Right cardiac atrium (tissue), 5 donors: ENCODE results near the gene PDZRN3. TPM values are rescaled to one million over a fixed set of nuclear protein-coding genes. Genes with fewer than 3 reads are reported as not detected.

Source experiments
- ATAC-seq, 2 donors: fragments of 200-7000 bp; cut with Tn5 transposase; one replicate each; pipeline versions ENCODE4 v1.8.0 to v1.9.1; 2020; ENCODE audit warnings: moderate library complexity in 2 of 2, mild to moderate bottlenecking in 1 of 2
- DNase-seq, 3 donors: peaks; one replicate each; pipeline ENCODE4 v3.0.0-alpha.2; 2020
- H3K27ac ChIP-seq: one replicate; pipeline ENCODE4 v1.5.1; 2013; ENCODE audit warnings: mild to moderate bottlenecking, low read length, control low read depth, moderate library complexity
- H3K27me3 ChIP-seq: one replicate; pipeline ENCODE4 v1.6.1; 2013; ENCODE audit not compliant: control insufficient read depth, insufficient read depth
- H3K4me1 ChIP-seq: one replicate; pipeline ENCODE4 v1.6.1; 2013; ENCODE audit warnings: low read length; ENCODE audit not compliant: control insufficient read depth, insufficient read depth
- H3K4me3 ChIP-seq: one replicate; pipeline ENCODE4 v1.5.1; 2013; ENCODE audit warnings: low read length, control low read depth
- H3K9me3 ChIP-seq: one replicate; pipeline ENCODE4 v1.6.1; 2013; ENCODE audit warnings: low read length; ENCODE audit not compliant: control insufficient read depth
- WGBS: extraction: QIAGEN DNeasy Blood & Tissue Kit; methylation state at CpG from one replicate; pipeline ENCODE4 v1.1.7; 2013; 5-methylcytosine and 5-hydroxymethylcytosine counted together
- intact Hi-C, 4 donors: fragments of 100-400 bp; cut with DNase I; formaldehyde crosslinking; loops; one replicate each; pipeline versions ENCODE4 v1.11.0 to v1.14.0; 2022 to 2023
- polyA plus RNA-seq: library from polyadenylated mRNA; stranded (reverse); fragments of 200-250 nt; gene quantifications from one replicate; pipeline ENCODE4 v1.2.3, GENCODE V29; 2013
- total RNA-seq, 4 donors: library from RNA; stranded (reverse); fragmentation: NEBNext Ultra II Directional; extraction: Animal tissue kit (Norgen Biotek cat#: 25700); gene quantifications; one replicate each; pipeline ENCODE4 v1.2.1, GENCODE V29; 2021
- donor health status: healthy with polysubstance abuse.
- donor health status: DM: no; HTN: yes; CAD: no.
- donor health status: DM: no; HTN: no; CAD: no.
- donor health status: DM: no; HTN: yes; CAD: no; lungs with severe emphysema.
- donor health status: DM: yes; HTN: yes; CAD: no.

PDZRN3 gene
- total and polyA plus RNA-seq, 5 donors, result 49.8 to 96.5 (median 70.1) TPM

- Histone ChIP-seq H3K4me3 (no peak overlapping the region), H3K9me3 (no peaks in the 10 kb centered on the region), H3K4me1 (no peaks in the 10 kb centered on the region), H3K27ac (no peak overlapping the region), H3K27me3 (no peaks in the 10 kb centered on the region)
- peak; percentile 23 to 46 for ATAC-seq
- 64% methylated on average over 10 of the region's 10 CpGs for WGBS
- intact Hi-C loops, result no loop called here
- no peak for DNase-seq
Observed at GRCh38 chr3:73389117-73389813, 235.5 kb downstream of the PDZRN3 start.

- Histone ChIP-seq H3K27ac (no peak overlapping the region), H3K4me3 (no peak overlapping the region), H3K9me3 (no peaks in the 10 kb centered on the region), H3K27me3 (no peaks in the 10 kb centered on the region), H3K4me1 (no peaks in the 10 kb centered on the region)
- intact Hi-C loops, result no loop called here
- WGBS, result 70% methylated on average over 4 of the region's 4 CpGs
- DNase-seq (no peak), ATAC-seq (no peak)
Observed at GRCh38 chr3:73385568-73385967, 239.2 kb downstream of the PDZRN3 start.

DNA sequence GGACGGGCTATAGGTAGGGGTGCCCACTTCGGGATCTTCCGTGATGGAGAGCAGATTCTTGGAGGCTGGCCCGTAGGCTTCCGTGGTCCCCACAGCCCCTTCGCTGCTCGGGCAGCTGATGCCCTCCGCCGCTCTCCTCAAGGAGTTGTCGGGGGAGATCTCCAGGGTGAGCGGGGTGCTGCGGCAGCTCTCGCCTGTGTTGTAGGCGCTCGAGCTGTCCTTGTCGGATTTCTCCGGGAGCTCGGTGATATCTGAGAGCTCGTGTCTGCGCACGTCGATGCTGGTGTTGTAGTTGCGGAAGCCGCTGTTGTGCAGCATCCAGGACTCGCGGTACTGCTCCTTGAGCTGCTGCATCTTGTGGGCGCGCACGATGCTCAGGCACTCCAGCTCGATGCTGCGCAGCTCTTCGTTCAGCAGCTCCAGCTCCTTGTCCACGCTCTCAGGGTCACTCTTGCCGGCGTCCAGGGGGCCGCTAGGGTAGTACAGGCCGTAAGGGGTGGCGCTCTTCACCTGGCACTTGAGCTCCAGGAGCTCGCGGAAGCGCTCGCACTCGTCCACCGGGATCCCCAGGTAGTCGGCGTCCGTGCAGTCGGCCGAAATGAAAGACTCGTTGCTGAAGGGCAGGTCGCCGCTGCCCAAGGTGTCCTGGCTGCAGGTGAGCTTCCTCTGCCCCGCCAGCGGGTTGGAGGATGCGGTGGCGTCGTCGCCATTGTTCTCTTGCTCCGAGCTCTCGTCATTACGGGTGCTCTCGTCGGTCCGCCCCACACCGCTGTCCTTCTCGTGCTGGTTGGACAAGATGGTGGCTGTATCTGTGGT lies 240.4 kb downstream of the PDZRN3 start:
- Histone ChIP-seq H3K27ac (no peak overlapping the region), H3K9me3 (no peaks in the 10 kb centered on the region), H3K27me3 (no peaks in the 10 kb centered on the region), H3K4me3 (no peak overlapping the region), H3K4me1 (no peaks in the 10 kb centered on the region)
- ATAC-seq, result peak in 1 of 2 donors; percentile 14
- DNase-seq, result peak in 2 of 3 donors; percentile 37 to 51
- intact Hi-C loops, result no loop called here
- 91% methylated on average over 66 of the region's 66 CpGs for WGBS

- Histone ChIP-seq H3K27me3 (no peaks in the 10 kb centered on the region), H3K27ac (no peak overlapping the region), H3K9me3 (no peaks in the 10 kb centered on the region), H3K4me3 (no peak overlapping the region), H3K4me1 (no peaks in the 10 kb centered on the region)
- DNase-seq (peak in 1 of 3 donors; percentile 46), ATAC-seq (no peak)
- intact Hi-C loops, result no loop called here
- 88% methylated on average over 47 of the region's 47 CpGs for WGBS
Observed at GRCh38 chr3:73383470-73384049, 241.2 kb downstream of the PDZRN3 start.

- Histone ChIP-seq H3K4me1 (peaks cover 2% of the 10 kb centered on the region), H3K4me3 (no peak overlapping the region), H3K27me3 (no peaks in the 10 kb centered on the region), H3K9me3 (no peaks in the 10 kb centered on the region), H3K27ac (no peak overlapping the region)
- DNase-seq (no peak), ATAC-seq (no peak)
- intact Hi-C loops, result no loop called here
- 81% methylated on average over 2 of the region's 2 CpGs for WGBS
Observed at GRCh38 chr3:73381551-73381950, 243.2 kb downstream of the PDZRN3 start.

DNA sequence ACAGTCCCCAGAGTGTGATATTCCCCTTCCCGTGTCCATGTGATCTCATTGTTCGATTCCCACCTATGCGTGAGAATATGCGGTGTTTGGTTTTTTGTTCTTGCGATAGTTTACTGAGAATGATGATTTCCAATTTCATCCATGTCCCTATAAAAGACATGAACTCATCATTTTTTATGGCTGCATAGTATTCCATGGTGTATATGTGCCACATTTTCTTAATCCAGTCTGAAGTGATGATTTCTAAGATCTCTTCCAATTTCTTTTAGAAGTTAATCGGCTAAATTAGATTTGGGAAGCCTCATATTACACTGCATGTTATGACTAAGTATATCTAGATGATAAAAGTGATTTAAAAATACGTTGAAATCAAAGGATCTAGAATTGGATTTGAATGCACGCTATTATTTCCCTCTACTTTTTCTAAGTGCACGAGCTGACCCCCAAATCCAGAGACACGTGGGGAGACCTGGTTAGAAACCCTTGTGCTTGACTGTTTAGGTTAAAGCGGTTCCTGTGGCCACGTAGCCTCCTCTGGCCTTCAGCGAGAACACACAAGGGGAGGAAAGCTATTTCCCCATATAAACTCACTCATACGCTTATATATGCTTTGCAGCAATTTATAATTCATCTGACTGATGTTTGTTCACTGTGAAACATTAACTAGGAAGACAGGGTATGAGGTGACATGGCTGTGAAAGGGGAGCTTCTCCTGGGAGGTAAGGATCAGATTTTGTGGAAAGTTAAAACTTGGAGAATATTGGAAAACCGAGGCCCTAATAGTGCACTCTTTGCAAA lies 243.8 kb downstream of the PDZRN3 start:
- H3K27me3 ChIP-seq, result no peaks in the 10 kb centered on the region
- 85% methylated on average over 15 of the region's 15 CpGs for WGBS
- no peaks in the 10 kb centered on the region for H3K9me3 ChIP-seq
- intact Hi-C loops, result no loop called here
- no peak overlapping the region for H3K27ac ChIP-seq
- ATAC-seq, result no peak
- no peak overlapping the region for H3K4me3 ChIP-seq
- peaks cover 2% of the 10 kb centered on the region for H3K4me1 ChIP-seq
- DNase-seq, result no peak

DNA sequence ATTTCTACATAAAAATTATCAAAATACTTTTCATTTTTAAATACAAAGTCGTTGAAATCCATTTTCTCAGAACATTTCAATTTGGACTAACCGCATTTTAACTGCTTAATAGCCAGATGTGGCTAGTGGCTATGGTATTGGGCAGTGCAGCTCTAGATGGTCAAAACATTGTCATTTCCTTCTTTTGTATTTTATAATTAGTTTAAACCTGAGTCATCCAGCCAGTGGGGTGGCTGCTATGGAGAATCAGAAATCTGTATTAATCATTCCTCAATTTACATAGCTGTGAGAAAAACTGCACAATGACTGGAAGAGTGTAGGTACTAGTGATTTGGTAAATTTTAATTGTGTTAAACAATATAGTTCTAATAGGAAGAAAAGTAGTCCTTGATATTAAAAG lies 245.3 kb downstream of the PDZRN3 start:
- Histone ChIP-seq H3K27me3 (no peaks in the 10 kb centered on the region), H3K4me3 (no peak overlapping the region), H3K9me3 (no peaks in the 10 kb centered on the region), H3K27ac (no peak overlapping the region), H3K4me1 (peaks cover 2% of the 10 kb centered on the region)
- DNase-seq, result no peak
- 65% methylated on average over 2 of the region's 2 CpGs for WGBS
- intact Hi-C loops, result no loop called here
- no peak for ATAC-seq

GRCh38 chr3:73378207-73378606 lies 246.5 kb downstream of the PDZRN3 start:
- Histone ChIP-seq H3K27ac (no peak overlapping the region), H3K4me1 (peaks cover 2% of the 10 kb centered on the region), H3K4me3 (no peak overlapping the region), H3K27me3 (no peaks in the 10 kb centered on the region), H3K9me3 (no peaks in the 10 kb centered on the region)
- ATAC-seq (no peak), DNase-seq (no peak)
- WGBS, result 75% methylated on average over 2 of the region's 2 CpGs
- intact Hi-C loops, result no loop called here

DNA sequence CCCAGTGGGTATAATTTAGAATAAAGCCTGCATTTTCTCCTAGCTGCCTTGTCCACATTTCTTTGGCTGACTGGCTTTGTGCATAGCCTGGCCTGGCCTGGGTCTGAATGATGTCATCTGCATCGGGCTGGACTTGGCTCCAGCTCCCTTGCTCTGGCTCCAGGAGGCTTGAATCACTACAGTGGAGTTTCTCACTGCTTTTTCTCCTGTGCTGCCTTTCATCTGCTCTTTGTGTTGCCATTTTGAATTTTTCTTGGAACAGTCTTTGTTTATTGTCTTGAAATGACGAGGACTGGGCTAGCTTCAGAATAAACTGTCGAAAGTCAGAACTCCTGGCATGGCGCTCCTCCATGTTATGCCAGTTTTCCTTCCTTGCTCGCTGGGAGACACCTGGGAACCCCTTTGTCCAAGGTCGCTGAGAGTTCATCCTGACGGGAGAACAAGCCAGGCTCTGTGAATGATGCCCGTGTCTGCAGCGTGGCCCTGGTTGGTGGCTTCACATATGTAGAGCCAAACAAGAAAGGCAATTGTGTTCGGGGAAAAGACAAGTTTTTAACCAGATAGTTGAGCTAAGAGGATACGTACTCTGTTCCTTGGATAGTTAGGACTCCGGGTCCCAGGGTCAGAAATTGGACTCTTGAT lies 258.9 kb downstream of the PDZRN3 start:
- Histone ChIP-seq H3K4me1 (no peaks in the 10 kb centered on the region), H3K4me3 (no peak overlapping the region), H3K9me3 (no peaks in the 10 kb centered on the region), H3K27me3 (no peaks in the 10 kb centered on the region), H3K27ac (peak overlapping the region; percentile 5)
- intact Hi-C loops, result no loop called here
- ATAC-seq, result peak; percentile 96 to 99
- peak; percentile 80 to 91 (median 87) for DNase-seq
- 58% methylated on average over 12 of the region's 12 CpGs for WGBS

DNA sequence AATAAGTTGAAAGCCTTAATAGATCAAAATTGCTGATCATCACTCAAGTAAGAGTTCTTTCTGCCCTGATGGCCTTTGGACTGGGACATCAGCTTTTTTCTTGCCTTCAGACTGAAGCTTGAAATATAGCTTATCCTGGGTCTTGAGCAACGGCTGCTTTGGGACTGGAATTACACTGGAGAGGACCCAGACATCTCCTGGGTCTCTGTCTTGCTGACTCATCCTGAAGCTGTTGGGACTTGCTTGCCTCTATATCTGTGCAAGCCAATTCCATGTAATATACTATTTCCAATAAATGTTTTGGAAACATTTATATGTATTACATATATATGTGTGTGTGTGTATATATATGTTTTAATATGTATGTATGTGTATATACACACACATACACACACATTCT lies 260.2 kb downstream of the PDZRN3 start:
- no peaks in the 10 kb centered on the region for H3K9me3 ChIP-seq
- peak in 1 of 2 donors; percentile 30 for ATAC-seq
- WGBS, result 59% methylated on average over 1 of the region's 1 CpG

More for the DNA sequence above, 260.2 kb downstream of the PDZRN3 start:
- H3K4me3 ChIP-seq, result no peak overlapping the region
- H3K4me1 ChIP-seq, result no peaks in the 10 kb centered on the region
- intact Hi-C loops, result no loop called here
- DNase-seq, result no peak
- H3K27ac ChIP-seq, result no peak overlapping the region
- H3K27me3 ChIP-seq, result no peaks in the 10 kb centered on the region
